ENCODE data around the gene MATK. TPM values are rescaled to one million over a fixed set of nuclear protein-coding genes. Genes with fewer than 3 reads are reported as not detected.

MATK gene
- polyA plus RNA-seq, 1 donor from 2014 or later = 2.6 TPM

- Histone ChIP-seq H3K9me3 (ENCODE audit: low read length) (no peaks in the 10 kb centered on the region), H3K36me3 (ENCODE audit: insufficient read depth, low read length) (no peaks in the 10 kb centered on the region), H3F3A (ENCODE audit: insufficient read depth, low read length, poor library complexity, severe bottlenecking) (no peaks in the 10 kb centered on the region), H3K27ac (ENCODE audit: low read length) (no peak overlapping the region), H2AFZ (ENCODE audit: low read depth, low read length) (no peak overlapping the region), H3K4me2 (ENCODE audit: low read length) (no peak overlapping the region), H3K4me3 (ENCODE audit: low read length) (no peak overlapping the region), H3K9ac (ENCODE audit: low read length) (no peak overlapping the region), H4K20me1 (ENCODE audit: insufficient read depth) (no peaks in the 10 kb centered on the region), H3K79me2 (replicated peaks; ENCODE audit: insufficient read depth, low read length) (no peaks in the 10 kb centered on the region), H3K27me3 (ENCODE audit: insufficient read depth, low read depth, low read length) (no peaks in the 10 kb centered on the region), H3K9me2 (ENCODE audit: insufficient read depth, low read length) (no peaks in the 10 kb centered on the region)
- TF ChIP-seq EP300 (conservative IDR thresholded peaks at IDR 0.05; ENCODE audit: poor library complexity, severe bottlenecking) (no peak), SMC3 (conservative IDR thresholded peaks at IDR 0.05; ENCODE audit: poor library complexity) (no peak), REST (IDR thresholded peaks at IDR 0.05; ENCODE audit: borderline replicate concordance) (no peak), POLR2AphosphoS5 (IDR thresholded peaks at IDR 0.05) (no peak), EZH2 (IDR thresholded peaks at IDR 0.05; ENCODE audit: borderline replicate concordance, insufficient read depth, low read length, poor library complexity, severe bottlenecking) (no peak), RAD21 (conservative IDR thresholded peaks at IDR 0.05) (no peak), MXI1 (conservative IDR thresholded peaks at IDR 0.05; ENCODE audit: poor library complexity, severe bottlenecking) (no peak), CTCF (IDR thresholded peaks at IDR 0.05; ENCODE audit: poor library complexity, severe bottlenecking) (no peak), TAF1 (IDR thresholded peaks at IDR 0.05; ENCODE audit: low read depth) (no peak)
Observed at GRCh38 chr19:3736106-3736724, 50.0 kb downstream of the MATK start.

GRCh38 chr19:3734310-3734600 lies 51.9 kb downstream of the MATK start:
- no peaks in the 10 kb centered on the region for H3K27me3 ChIP-seq (ENCODE audit: insufficient read depth, low read depth, low read length)
- no peaks in the 10 kb centered on the region for H3K9me3 ChIP-seq (ENCODE audit: low read length)
- H3K4me2 ChIP-seq (ENCODE audit: low read length) = no peak overlapping the region
- H4K20me1 ChIP-seq (ENCODE audit: insufficient read depth) = no peaks in the 10 kb centered on the region
- TF ChIP-seq POLR2AphosphoS5 (IDR thresholded peaks at IDR 0.05) = no peak
- no peak for TF ChIP-seq SMC3 (conservative IDR thresholded peaks at IDR 0.05; ENCODE audit: poor library complexity)
- no peak for TF ChIP-seq MXI1 (conservative IDR thresholded peaks at IDR 0.05; ENCODE audit: poor library complexity, severe bottlenecking)
- no peak for TF ChIP-seq RAD21 (conservative IDR thresholded peaks at IDR 0.05)
- TF ChIP-seq CTCF (IDR thresholded peaks at IDR 0.05; ENCODE audit: poor library complexity, severe bottlenecking) = no peak
- no peaks in the 10 kb centered on the region for H3K36me3 ChIP-seq (ENCODE audit: insufficient read depth, low read length)
- H3K27ac ChIP-seq (ENCODE audit: low read length) = no peak overlapping the region
- no peaks in the 10 kb centered on the region for H3K9me2 ChIP-seq (ENCODE audit: insufficient read depth, low read length)
- H3K79me2 ChIP-seq (replicated peaks; ENCODE audit: insufficient read depth, low read length) = no peaks in the 10 kb centered on the region
- no peaks in the 10 kb centered on the region for H3F3A ChIP-seq (ENCODE audit: insufficient read depth, low read length, poor library complexity, severe bottlenecking)
- H3K4me3 ChIP-seq (ENCODE audit: low read length) = no peak overlapping the region
- no peak overlapping the region for H2AFZ ChIP-seq (ENCODE audit: low read depth, low read length)
- H3K9ac ChIP-seq (ENCODE audit: low read length) = no peak overlapping the region

Data from neural cell (in vitro differentiated cells).